GM12865 (cell line): ENCODE data around the gene MYH7.
"Not testable (repeated sequence)": the region's sequence is repeated elsewhere in the genome, so short reads cannot be mapped to it uniquely, and the experiment has no call there.

Experiments
- DNase-seq: peaks from one replicate; pipeline ENCODE4 v3.0.0; 2010; ENCODE audit warnings: low read depth
- H3K4me3 ChIP-seq: 2 replicates; pipeline ENCODE4 v1.5.1; 2011; ENCODE audit warnings: mild to moderate bottlenecking, low read depth, low read length, control low read depth
- TF ChIP-seq, protein P1 (sequence below): IDR thresholded peaks from 2 replicates; pipeline ENCODE4 v1.5.1; 2011; ENCODE audit warnings: low read length, control low read depth, low read depth, inconsistent platforms; ENCODE audit not compliant: insufficient read depth; ENCODE audit errors: missing control alignments

The MYH7 gene

DNA sequence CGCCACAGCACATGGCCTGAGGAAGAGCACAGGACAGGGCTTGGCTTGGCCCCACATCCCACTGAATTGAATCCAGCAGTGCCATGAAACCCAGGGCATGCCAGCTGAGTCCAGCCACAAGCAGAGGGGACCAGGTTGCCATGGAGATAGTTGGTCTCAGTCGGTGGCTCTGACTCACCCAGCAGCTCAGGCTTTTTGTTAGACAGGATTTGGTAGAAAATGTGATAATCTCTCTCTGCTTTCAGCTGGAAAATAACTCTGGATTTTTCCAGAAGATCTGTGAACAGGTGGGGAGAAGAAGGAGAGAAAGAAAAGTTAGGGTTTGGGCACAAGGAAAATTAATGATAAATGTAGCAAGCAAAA, 4.8 kb downstream of the MYH7 start:
- TF ChIP-seq, protein P1, sequence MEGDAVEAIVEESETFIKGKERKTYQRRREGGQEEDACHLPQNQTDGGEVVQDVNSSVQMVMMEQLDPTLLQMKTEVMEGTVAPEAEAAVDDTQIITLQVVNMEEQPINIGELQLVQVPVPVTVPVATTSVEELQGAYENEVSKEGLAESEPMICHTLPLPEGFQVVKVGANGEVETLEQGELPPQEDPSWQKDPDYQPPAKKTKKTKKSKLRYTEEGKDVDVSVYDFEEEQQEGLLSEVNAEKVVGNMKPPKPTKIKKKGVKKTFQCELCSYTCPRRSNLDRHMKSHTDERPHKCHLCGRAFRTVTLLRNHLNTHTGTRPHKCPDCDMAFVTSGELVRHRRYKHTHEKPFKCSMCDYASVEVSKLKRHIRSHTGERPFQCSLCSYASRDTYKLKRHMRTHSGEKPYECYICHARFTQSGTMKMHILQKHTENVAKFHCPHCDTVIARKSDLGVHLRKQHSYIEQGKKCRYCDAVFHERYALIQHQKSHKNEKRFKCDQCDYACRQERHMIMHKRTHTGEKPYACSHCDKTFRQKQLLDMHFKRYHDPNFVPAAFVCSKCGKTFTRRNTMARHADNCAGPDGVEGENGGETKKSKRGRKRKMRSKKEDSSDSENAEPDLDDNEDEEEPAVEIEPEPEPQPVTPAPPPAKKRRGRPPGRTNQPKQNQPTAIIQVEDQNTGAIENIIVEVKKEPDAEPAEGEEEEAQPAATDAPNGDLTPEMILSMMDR = no peak
- DNase-seq = no peak

DNA sequence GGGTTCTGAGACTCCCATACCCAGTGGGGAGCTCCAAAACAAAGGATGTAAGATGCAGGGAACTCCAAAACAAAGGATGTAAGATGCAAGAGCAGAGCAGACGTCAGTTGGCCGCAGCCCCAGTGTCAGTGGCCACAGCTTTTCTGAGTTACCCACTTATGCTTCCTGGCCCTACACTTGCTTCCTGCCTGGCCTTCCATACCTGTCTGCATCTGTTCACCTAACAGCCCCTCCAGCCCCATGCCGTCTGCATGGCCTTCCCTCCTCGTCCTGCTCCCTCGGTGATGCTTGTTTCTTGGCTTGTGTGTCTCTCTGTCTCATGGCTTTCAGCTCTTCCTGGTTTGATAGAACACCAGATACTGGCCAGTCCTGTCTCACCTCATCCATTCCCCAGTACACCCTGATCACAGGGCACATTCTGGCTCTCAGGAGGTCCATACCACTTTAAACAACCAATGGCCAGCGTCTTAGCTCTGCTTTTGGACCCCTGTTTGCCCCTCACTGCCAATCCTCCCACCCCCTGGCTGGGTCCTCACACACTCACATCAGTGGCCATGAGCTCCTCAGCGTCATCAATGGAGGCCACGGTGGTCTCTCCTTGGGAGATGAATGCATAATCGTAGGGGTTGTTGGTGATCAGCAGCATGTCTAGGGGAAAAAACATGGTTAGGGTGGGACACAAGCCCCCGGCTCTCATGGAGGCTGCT, 5.3 kb downstream of the MYH7 start:
- no peak for DNase-seq
- H3K4me3 ChIP-seq = no peak overlapping the region
- TF ChIP-seq, protein P1 = no peak

More for the DNA sequence above, 4.8 kb downstream of the MYH7 start:
- H3K4me3 ChIP-seq = no peak overlapping the region

DNA sequence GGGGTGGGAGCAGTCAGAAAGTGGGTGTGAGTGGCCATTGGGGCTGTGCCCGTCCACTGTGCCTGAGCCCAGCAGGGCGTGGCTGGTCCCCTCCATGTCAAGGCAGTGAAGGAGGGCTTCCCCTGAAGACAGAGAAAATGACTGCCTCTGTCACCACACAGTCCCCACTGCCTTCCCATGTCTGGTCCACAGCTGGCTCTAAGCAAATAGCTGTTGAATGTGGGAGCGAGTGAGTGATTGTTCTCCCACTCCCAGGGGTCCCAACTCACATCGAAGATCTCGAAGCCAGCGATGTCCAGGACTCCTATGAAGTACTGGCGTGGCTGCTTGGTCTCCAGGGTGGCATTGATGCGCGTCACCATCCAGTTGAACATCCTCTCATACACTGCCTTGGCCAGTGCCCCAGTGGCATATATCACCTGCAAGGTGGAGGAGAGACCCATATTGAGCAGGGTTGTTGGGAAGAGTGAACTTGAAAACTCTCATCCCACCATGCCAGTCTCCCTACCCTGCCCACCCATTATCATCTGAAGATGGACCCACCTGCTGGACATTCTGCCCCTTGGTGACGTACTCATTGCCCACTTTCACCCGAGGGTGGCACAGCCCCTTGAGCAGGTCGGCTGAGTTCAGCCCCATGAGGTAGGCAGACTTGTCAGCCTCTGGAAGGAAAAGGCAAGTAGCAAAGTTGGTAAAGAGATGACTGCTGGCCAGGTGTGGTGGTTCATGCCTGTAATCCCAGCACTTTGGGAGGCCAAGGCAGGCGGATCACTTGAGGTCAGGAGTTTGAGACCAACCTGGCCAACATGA, 6.6 kb downstream of the MYH7 start:
- no peak for DNase-seq
- H3K4me3 ChIP-seq = no peak overlapping the region
- TF ChIP-seq, protein P1 = no peak

DNA sequence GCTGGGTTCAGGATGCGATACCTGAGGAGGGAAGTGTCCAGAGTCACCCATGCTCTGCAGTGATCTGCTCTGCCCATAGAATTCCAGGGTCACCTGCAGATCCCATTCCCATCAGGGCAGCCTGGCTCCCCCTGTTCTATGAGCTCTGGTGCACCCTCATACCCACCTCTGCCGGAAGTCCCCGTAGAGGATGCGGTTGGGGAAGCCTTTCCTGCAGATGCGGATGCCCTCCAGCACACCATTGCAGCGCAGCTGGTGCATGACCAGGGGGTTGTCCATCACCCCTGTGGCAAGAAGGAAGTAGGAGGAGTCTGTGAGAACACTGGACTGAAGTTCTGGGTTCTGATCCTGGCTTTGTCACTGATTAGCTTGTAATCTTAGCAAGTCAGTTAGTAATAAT, 9.7 kb downstream of the MYH7 start:
- H3K4me3 ChIP-seq = not testable (repeated sequence)
- peak; percentile 37 for DNase-seq

DNA sequence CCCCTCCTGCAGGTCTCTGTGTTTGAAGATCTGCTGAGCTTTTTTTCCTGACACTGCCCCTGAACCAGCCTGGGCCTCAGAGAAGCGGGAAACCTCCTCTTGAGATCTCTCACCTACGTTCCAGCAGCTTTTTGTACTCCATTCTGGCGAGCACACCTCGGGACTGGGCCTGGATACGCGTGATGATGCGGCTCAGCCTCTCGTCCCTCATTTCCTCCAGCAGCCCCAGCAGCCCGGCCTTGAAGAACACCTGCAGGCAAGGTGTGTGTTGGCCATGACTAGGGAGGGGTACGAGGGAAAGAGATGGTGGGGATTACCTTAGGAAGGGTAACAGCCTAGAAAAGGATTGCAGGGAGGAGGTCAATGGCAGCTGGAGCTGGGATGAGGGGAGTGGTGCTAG, 10.3 kb downstream of the MYH7 start:
- H3K4me3 ChIP-seq = no peak overlapping the region
- TF ChIP-seq, protein P1 = no peak
- DNase-seq = no peak

DNA sequence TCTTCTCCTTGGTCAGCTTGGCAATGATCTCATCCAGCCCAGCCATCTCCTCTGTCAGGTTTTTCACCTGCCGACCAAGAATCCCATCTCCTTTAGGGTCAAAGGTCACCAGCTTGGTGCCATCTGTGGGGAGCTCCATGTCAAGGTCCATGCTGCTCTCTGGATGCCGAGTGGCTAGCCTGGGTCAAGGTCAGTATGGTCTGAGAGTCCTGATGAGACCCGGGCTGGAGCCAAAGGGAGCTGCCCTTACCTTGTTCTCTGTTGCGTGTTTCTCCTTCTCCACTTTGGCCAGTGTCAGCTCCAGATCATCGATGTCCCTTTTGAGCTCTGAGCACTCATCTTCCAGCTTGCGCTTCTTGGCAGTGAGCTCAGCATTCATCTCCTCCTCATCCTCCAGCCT, 11.8 kb downstream of the MYH7 start:
- TF ChIP-seq, protein P1 = no peak
- DNase-seq = no peak
- H3K4me3 ChIP-seq = no peak overlapping the region

DNA sequence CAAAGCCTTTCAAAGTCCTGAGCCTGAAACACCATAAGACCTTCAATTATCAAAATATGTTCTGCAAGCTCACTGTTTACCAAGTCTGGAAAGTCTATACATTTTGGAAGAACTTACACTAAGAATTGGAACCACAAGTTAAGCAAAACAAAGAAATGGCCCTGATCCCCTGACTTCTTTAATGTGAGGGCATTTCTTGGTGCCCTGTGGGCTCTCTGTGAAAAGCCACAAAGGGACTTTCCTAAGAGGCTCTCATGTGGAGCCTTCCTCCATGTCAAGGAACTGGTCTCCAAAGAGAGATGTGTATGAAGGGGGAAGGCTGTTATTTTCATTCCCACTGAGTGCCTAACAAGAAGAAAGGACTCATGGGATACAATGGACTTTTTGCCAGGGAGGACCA, 13.9 kb downstream of the MYH7 start:
- peak; percentile 41 for DNase-seq
- no peak overlapping the region for H3K4me3 ChIP-seq
- TF ChIP-seq, protein P1 = no peak

DNA sequence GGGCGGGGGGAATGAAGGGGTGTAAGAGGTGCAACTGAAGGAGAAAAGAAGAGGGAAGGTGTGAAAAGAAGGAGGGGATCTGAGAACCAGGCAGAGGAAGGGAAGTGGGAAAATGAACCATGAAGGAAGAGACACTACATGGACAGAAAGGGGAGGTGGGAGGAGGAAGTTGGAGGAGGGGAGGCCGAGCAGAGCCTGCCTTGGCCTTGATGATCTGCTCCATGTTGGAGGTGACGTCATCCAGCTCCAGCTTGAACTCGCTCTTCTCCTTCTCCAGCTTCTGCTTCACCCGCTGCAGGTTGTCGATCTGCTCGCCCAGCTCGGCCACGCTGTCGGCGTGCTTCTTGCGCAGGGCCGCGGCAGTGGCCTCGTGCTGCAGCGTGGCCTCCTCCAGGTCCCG, 15.8 kb downstream of the MYH7 start:
- not testable (repeated sequence) for H3K4me3 ChIP-seq, DNase-seq
